Stomach (tissue), 9 donors: ENCODE data around the gene TRIB2. TPM values are rescaled to one million over a fixed set of nuclear protein-coding genes. Genes with fewer than 3 reads are reported as not detected.

Experiments used
- DNase-seq, 2 donors: peaks; one replicate each; pipeline versions ENCODE4 v3.0.0 to v3.0.0-alpha.2; 2013 to 2019
- H3K27ac ChIP-seq, 5 donors: fragments of 200-600 bp in 4 of 5; sonication (generic) in 4 of 5; one replicate each; pipeline ENCODE4 v1.5.1; 2013 to 2019; ENCODE audit warnings: mild to moderate bottlenecking in 1 of 5, moderate library complexity in 1 of 5
- H3K27me3 ChIP-seq, 3 donors: fragments of 200-600 bp; sonication (generic); one replicate each; pipeline ENCODE4 v1.5.1; 2017 to 2019; ENCODE audit warnings: mixed run types in 1 of 3
- H3K36me3 ChIP-seq, 4 donors: fragments of 200-600 bp; sonication (generic); 1 replicate in 3 of 4; 2 replicates in 1 of 4; pipeline ENCODE4 v1.5.1; 2016 to 2019
- H3K4me1 ChIP-seq, 4 donors: fragments of 200-600 bp; sonication (generic); one replicate each; pipeline ENCODE4 v1.5.1; 2016 to 2019
- H3K4me3 ChIP-seq, 4 donors: fragments of 200-600 bp; sonication (generic) in 3 of 4; one replicate each; pipeline ENCODE4 v1.5.1; 2016 to 2019; ENCODE audit warnings: mild to moderate bottlenecking in 1 of 4
- H3K9me3 ChIP-seq, 4 donors: fragments of 200-600 bp; sonication (generic); one replicate each; pipeline ENCODE4 v1.5.1; 2016 to 2019
- CTCF ChIP-seq, 7 experiments: fragments of 450-650 bp in 4 of 7; fragments of 200-600 bp in 3 of 7; sonication (generic) in 3 of 7; IDR thresholded peaks; one replicate each; pipeline ENCODE4 v1.5.1; 2016 to 2019; ENCODE audit warnings: antibody characterized with exemption in 7 of 7, control low read depth in 2 of 7, mild to moderate bottlenecking in 1 of 7
- EP300 ChIP-seq: sonication (generic); formaldehyde crosslinking; IDR thresholded peaks from one replicate; pipeline ENCODE4 v1.6.1; 2017; ENCODE audit warnings: antibody characterized with exemption
- POLR2A ChIP-seq, 4 donors: fragments of 450-650 bp; IDR thresholded peaks; one replicate each; pipeline ENCODE4 v1.6.1; 2016; ENCODE audit warnings: antibody characterized with exemption in 4 of 4, control low read depth in 2 of 4, mild to moderate bottlenecking in 1 of 4, moderate library complexity in 1 of 4
- POLR2AphosphoS5 ChIP-seq, 3 donors: sonication (generic); formaldehyde crosslinking; IDR thresholded peaks; one replicate each; pipeline ENCODE4 v1.6.1; 2016; ENCODE audit warnings: antibody characterized with exemption in 3 of 3
- WGBS, 5 donors: extraction: QIAGEN DNeasy Blood & Tissue Kit in 3 of 5; methylation state at CpG; one replicate each; pipeline versions ENCODE4 v1.1.5 to v1.1.7; 2013 to 2018; 5-methylcytosine and 5-hydroxymethylcytosine counted together
- intact Hi-C: fragments of 100-400 bp; cut with DNase I; formaldehyde crosslinking; loops from one replicate; pipeline ENCODE4 v1.15.1; 2023; ENCODE audit warnings: low total_unique reads
- polyA plus RNA-seq, 3 donors: library from polyadenylated mRNA; stranded (reverse); fragments of 200-250 nt; gene quantifications; one replicate each; pipeline ENCODE4 v1.2.3, GENCODE V29; 2013
- total RNA-seq, 5 donors: library from RNA; depleted of rRNA; stranded (reverse); fragments of >200 nt; gene quantifications; one replicate each; pipeline versions ENCODE4 v1.1.0 to v1.2.3, GENCODE V29; 2014 to 2016
- donor health status: healthy with polysubstance abuse.
- donor health status: Bipolar disorder and iron deficiency.
- donor health status: healthy.

Gene TRIB2
- total and polyA plus RNA-seq, 8 donors, result 6.4 to 226 (median 50.6) TPM

GRCh38 chr2:12739721-12740254 is 23.1 kb downstream of the TRIB2 start:
- intact Hi-C loops, result loop anchor here (10.0 kb wide), 3 partner anchors 185 to 875 kb away; no protein-coding TSS in a partner anchor
- Histone ChIP-seq H3K27me3 (no peaks in the 10 kb centered on the region), H3K4me3 (no peak overlapping the region), H3K27ac (no peak overlapping the region), H3K4me1 (peaks cover 11 to 41% (median 29%) of the 10 kb centered on the region in 4 donors), H3K36me3 (peaks cover 18 to 85% (median 72%) of the 10 kb centered on the region in 4 donors), H3K9me3 (no peaks in the 10 kb centered on the region)
- TF ChIP-seq POLR2AphosphoS5 (IDR thresholded peaks at IDR 0.05) (no peak), EP300 (no peak), CTCF (IDR thresholded peaks at IDR 0.05) (no peak), POLR2A (IDR thresholded peaks at IDR 0.05) (no peak)
- no peak for DNase-seq
- 83 to 92% (median 87%) methylated on average over 9 of the region's 9 CpGs for WGBS, 5 donors

GRCh38 chr2:12741380-12741779 is 24.6 kb downstream of the TRIB2 start:
- H3K36me3 ChIP-seq, result peaks cover 18 to 69% (median 58%) of the 10 kb centered on the region in 4 donors
- H3K4me3 ChIP-seq, result no peak overlapping the region
- no peaks in the 10 kb centered on the region for H3K9me3 ChIP-seq
- no peak for DNase-seq
- TF ChIP-seq CTCF (IDR thresholded peaks at IDR 0.05) (no peak), EP300 (no peak), POLR2AphosphoS5 (IDR thresholded peaks at IDR 0.05) (no peak), POLR2A (IDR thresholded peaks at IDR 0.05) (no peak)
- H3K27ac ChIP-seq, result peak overlapping the region in 2 of 5 donors; percentile 13 to 24
- H3K4me1 ChIP-seq, result peaks cover 5 to 31% (median 17%) of the 10 kb centered on the region in 4 donors
- H3K27me3 ChIP-seq, result no peaks in the 10 kb centered on the region
- intact Hi-C loops, result no loop called here
- 55 to 65% (median 56%) methylated on average over 3 of the region's 3 CpGs for WGBS, 5 donors

- Histone ChIP-seq H3K36me3 (peaks cover 18 to 56% (median 48%) of the 10 kb centered on the region in 4 donors), H3K27ac (no peak overlapping the region), H3K27me3 (no peaks in the 10 kb centered on the region), H3K4me3 (no peak overlapping the region), H3K9me3 (no peaks in the 10 kb centered on the region), H3K4me1 (peaks cover 0 to 20% (median 9%) of the 10 kb centered on the region in 4 donors)
- TF ChIP-seq POLR2AphosphoS5 (IDR thresholded peaks at IDR 0.05), result peak in 1 of 3 donors; percentile 27
- TF ChIP-seq CTCF (IDR thresholded peaks at IDR 0.05), result no peak
- TF ChIP-seq EP300, result no peak
- TF ChIP-seq POLR2A (IDR thresholded peaks at IDR 0.05), result no peak
- DNase-seq, result no peak
- 81 to 95% (median 89%) methylated on average over 3 of the region's 3 CpGs for WGBS, 5 donors
- intact Hi-C loops, result no loop called here
Measured at GRCh38 chr2:12742891-12743290, 26.2 kb downstream of the TRIB2 start.

GRCh38 chr2:12750166-12750905 is 33.6 kb downstream of the TRIB2 start:
- intact Hi-C loops, result no loop called here
- H3K4me3 ChIP-seq, result no peak overlapping the region
- no peak overlapping the region for H3K27ac ChIP-seq
- TF ChIP-seq POLR2A (IDR thresholded peaks at IDR 0.05) (no peak), CTCF (IDR thresholded peaks at IDR 0.05) (no peak), POLR2AphosphoS5 (IDR thresholded peaks at IDR 0.05) (no peak), EP300 (no peak)
- 81 to 93% (median 88%) methylated on average over 7 of the region's 7 CpGs for WGBS, 5 donors
- DNase-seq, result no peak
- no peaks in the 10 kb centered on the region for H3K36me3 ChIP-seq
- no peaks in the 10 kb centered on the region for H3K27me3 ChIP-seq
- no peaks in the 10 kb centered on the region for H3K4me1 ChIP-seq
- no peaks in the 10 kb centered on the region for H3K9me3 ChIP-seq
